ENCODE data around the gene SLC25A15.
"Not testable (repeated sequence)": the region's sequence is repeated elsewhere in the genome, so short reads cannot be mapped to it uniquely, and the experiment has no call there.

The SLC25A15 gene

DNA sequence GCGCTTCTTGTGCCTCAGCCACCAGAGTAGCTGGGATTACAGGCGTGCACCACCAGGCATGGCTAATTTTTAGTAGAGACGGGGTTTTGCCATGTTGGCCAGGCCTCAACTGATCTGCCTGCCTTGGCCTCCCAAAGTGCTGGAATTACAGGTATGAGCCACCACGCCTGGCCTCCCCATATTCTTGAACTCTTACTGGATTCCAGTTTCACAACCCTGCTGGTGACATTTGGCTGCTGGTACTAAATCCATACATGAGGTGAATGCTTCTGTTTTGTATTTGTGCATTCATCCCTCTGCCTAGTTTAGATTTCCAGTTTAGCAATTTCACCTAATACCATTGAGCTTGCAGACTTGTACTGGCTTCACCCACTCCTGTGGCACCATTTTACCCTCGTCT is 13.9 kb downstream of the SLC25A15 start:
- intact Hi-C loops (cut with DNase I): no loop called here
- DNase-seq: no peak

GRCh38 chr13:40806241-40806640 is 16.8 kb downstream of the SLC25A15 start:
- intact Hi-C loops (cut with DNase I): no loop called here
- no peak for DNase-seq

GRCh38 chr13:40809471-40809870 is 20.1 kb downstream of the SLC25A15 start:
- no peak for DNase-seq
- intact Hi-C loops (cut with DNase I): no loop called here

DNA sequence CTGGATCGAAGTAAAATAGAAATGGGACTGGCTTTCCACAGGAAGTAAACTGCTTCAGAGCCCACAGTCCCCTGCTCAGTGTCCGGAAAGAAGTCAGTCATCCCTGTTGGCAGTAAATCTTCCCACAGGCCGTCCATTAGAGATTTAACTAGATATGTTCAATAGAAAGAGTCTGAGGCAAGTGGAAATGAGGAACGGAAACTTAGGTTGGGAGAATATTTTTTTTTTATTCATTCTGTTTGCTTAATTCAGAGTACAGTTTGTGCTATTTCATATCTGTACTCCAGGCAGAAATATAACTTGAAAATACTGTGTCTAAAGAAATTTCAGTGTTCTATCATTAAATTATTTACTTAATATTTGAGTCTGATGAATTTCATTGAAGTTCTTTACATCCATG is 22.7 kb downstream of the SLC25A15 start:
- DNase-seq: no peak
- intact Hi-C loops (cut with DNase I): no loop called here

DNA sequence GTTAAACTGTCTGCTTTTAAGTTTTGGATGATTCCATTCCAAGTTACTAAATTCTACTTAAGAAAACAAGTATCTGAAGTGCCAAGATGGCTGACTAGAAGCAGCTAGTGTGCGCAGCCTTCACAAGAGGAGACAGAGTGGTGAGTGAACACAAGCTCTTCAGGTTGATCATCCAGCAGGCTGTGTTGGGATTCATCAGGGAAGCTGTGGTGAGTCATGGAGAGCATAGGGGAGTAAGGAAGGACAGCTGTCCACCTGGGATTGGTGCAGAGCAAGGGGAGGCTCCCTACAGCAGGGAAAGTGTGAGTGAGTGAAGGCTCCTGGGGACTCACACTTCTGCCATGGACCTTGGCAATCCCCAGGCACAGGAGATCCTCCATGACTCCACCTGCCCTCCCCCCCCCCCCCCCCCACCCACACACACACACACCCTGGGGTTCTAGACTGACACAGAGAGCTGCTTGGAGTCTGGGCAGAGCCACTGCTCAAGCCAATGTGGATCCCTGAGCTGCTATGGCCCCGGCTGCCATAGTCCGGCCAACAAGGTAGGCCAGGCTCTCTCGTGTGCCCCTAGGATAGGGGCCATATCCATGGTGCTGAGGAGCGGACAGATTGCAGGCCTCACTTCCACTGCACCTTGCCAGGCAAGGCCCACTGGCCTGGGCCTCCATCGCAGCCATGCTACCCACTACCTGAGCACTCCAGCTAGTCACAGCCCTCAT is 23.5 kb downstream of the SLC25A15 start:
- intact Hi-C loops (cut with DNase I): no loop called here
- no peak for DNase-seq

DNA sequence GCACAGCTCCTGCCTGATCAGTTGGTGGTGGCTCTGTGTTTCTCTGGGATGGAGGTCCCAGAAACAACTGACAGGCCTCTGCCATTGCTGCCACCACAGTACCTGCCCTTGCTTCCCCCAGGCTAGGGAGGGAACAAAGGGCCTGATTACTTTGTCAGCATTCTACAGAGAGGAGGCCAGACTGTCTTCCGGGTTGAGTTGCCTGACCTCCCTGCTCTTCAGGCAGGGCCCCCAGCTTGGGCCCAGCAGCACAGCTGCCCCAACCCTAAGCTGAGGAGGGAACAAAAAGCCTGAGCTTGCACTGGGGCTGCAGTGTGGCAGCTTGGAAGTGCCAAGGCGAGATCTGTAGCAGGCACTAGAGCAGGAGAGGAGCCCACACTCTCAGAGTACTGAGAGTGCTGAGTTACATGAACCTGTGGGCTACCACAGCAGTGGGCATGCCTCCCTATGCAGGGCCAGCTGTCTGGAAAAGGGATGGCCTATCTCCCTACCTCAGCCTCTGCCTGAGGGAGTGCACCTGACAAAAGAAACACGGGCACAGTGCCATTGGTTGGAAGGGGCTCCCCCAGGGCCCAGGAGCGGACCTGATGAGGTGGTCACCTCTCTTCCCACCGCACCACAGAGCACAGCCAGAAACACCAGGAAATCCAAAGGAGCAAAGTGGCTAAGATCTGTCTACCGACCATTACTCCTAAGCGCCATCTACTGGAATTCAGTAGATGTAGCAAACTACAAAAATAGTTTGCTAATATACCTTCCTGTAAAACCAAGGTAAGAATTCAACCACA is 24.4 kb downstream of the SLC25A15 start:
- intact Hi-C loops (cut with DNase I): no loop called here
- DNase-seq: no peak

DNA sequence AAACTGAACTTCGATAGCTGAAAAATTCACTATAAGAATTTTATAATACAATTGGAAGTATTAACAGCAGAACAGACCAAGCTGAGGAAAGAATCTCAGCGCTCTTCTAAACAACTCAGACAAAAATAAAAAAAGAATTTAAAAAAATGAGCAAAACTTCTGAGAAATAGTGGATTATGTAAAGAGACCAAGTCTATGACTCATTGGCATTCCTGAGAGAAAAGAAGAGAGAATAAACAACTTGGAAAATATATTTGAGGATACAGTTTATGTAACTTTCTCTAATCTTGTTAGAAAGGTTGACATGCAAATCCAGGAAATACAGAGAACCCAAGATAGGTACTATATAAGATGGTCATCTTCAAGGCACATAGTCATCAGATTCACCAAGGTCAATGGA is 25.4 kb downstream of the SLC25A15 start:
- no peak for DNase-seq
- intact Hi-C loops (cut with DNase I): no loop called here

GRCh38 chr13:40818926-40819325 is 29.5 kb downstream of the SLC25A15 start:
- no peak for DNase-seq
- intact Hi-C loops (cut with DNase I): no loop called here

DNA sequence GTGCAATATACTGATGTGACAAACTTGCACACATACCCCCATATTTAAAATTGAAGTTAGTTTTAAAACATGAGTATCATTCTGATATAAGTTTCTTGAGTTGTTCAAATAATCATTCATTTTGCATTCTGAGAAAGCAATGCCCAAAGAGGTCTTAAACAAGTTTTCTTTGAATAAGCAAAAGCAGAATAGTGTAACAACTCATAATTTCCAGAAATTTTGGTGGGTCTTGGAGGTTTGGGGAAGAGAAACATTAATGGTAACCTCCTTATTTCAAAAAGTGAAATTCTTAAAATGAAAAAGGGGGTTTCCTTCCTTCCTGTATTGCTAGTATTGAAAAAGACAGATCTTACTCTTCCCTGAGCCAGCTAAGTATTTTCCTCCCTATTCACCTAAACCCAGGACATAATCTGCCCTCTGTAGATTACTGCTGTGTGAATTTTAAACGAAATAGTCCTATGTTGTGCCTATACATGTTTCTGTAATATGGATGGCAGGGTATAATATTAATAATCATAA is 30.4 kb downstream of the SLC25A15 start:
- intact Hi-C loops (cut with DNase I): no loop called here
- no peak for DNase-seq

DNA sequence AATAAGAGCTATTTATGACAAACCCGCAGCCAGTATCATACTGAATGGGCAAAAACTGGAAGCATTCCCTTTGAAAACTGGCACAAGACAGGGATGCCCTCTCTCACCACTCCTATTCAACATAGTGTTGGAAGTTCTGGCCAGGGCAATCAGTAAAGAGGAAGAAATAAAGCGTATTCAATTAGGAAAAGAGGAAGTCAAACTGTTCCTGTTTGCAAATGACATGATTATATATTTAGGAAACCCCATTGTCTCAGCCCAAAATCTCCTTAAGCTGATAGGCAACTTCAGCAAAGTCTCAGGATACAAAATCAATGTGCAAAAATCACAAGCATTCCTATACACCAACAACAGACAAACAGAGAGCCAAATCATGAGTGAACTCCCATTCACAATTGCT is 50.3 kb downstream of the SLC25A15 start:
- DNase-seq; intact Hi-C loops (cut with DNase I): not testable (repeated sequence)

- DNase-seq; intact Hi-C loops (cut with DNase I): not testable (repeated sequence)
Measured at GRCh38 chr13:40840955-40841354, 51.5 kb downstream of the SLC25A15 start.
